Stimulated activated CD8-positive, alpha-beta memory T cell treated with anti-CD3 and anti-CD28 coated beads, Interleukin-15, amount 100 ng/mL, for 48 hours (primary cell): ENCODE data around the gene ZNF236.
A peak's percentile ranks its signal among the peaks of the same experiment; 100 is the strongest.

Experiments used
- DNase-seq, 2 donors: peaks; one replicate each; pipeline ENCODE4 v3.0.0-alpha.2; 2020; ENCODE audit warnings: low read depth in 2 of 2

The ZNF236 gene

DNA sequence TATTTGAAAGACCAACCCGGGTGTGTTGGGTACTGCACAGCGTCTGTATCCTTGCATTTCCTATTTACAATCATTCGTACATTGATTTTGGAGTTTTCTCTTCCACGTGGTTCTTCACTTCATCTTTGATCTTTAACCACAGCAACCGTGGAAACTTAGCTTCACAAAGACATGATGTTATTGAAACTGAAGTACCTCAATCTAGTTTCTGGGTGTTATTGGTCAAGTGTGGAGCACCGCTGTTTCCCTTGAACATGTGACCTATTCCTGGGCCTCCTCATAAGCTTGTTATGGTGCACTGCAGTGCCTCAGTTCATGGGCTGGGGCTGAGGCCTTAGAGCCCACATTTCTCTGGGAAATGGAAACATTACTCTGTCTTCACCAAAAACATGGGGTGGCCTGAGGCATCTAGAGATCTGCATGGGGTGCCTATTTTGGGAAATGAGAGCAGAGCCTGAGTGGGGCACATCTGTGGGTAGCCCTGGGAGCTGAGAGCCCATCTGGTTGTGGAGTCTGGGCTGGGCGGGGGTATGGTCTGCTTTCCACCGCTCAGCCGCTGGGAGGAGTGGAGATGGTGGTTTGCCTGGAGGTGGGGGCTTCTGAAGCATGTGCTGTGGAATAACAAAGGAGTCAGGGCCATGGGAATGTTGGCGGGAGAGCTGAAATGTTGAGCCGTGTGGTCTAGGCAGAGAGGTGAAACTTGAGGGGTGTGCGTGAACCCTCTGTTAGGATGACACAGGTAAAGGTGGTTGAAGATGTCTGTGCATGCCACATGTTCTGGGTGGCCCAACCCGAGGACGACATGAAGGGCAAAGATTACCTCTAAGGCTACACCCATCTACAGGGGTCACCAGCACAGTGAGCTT is 37.4 kb downstream of the ZNF236 start:
- DNase-seq = peak; percentile 23 to 30

GRCh38 chr18:76860411-76860810 is 38.1 kb downstream of the ZNF236 start:
- no peak for DNase-seq

GRCh38 chr18:76866666-76867065 is 44.3 kb downstream of the ZNF236 start:
- no peak for DNase-seq

DNA sequence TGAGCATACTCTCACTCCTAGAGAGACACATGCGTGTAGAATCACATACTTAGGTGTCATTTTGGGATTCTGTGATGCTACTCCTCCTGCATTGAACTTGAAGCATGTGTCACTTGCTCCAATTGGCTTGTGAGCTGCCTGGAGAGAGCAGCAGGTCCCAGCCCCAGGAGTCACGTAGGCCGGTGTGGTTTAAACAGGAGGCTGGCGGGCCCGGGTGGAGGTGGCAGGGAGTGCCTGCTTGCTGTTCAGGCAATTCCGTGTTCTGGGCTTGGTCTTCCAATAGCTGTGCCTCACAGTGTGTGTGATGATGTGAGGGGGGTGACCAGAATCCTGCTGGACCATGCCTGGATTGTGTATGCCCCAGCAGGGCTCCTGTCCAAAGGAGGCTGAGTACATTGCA is 51.0 kb downstream of the ZNF236 start:
- no peak for DNase-seq

DNA sequence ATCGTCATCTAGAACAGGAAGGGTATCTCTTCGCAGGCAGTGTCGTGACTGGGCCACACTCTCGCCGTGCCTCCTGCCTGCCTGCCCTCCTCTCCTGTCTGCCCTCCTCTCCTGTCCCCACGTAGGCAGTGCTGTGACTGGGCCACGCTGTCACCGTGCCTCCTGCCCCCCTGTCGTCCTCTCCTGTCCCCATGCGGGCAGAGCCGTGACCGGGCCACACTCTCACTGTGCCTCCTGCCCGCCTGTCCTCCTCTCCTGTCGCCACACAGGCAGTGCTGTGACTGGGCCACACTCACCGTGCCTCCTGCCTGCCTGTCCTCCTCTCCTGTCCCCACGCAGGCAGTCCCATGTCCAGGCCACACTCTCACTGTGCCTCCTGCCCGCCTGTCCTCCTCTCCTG is 51.4 kb downstream of the ZNF236 start:
- no peak for DNase-seq

DNA sequence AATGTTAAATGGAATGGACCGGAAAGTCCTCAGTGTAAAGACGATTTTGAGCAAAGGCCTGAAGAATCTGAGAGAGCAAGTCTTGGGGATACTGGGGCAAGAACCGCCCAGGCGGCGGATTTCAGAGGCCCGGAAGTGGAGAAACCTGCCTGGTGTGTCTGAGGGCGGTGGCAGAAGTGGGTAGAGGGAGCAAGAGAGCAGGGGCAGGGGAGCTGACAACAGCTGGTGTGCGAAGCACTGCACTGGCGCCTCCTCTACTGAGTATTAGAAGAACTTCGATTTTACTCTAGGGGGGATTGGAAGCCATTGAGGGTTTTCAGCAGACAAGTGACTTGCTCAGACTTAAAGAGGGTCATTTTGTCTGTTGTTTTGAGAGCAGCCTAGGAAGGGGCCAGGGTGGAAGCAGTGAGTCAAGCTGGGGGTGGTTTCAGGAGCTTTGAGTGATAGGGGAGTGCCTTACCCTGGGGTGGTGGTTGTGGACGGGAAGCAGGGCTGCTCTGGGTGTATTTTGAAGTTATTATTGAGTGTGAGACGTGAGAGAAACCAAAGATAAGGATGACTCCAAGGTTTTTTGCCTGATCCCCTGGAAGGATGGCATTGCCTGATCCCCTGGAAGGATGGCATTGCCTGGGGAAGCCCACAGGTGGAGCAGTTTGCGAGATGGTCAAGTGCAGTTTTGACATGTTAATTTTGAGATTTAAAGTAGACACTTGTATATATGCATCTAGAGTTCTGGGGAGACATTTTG is 52.5 kb downstream of the ZNF236 start:
- peak; percentile 37 to 40 for DNase-seq

DNA sequence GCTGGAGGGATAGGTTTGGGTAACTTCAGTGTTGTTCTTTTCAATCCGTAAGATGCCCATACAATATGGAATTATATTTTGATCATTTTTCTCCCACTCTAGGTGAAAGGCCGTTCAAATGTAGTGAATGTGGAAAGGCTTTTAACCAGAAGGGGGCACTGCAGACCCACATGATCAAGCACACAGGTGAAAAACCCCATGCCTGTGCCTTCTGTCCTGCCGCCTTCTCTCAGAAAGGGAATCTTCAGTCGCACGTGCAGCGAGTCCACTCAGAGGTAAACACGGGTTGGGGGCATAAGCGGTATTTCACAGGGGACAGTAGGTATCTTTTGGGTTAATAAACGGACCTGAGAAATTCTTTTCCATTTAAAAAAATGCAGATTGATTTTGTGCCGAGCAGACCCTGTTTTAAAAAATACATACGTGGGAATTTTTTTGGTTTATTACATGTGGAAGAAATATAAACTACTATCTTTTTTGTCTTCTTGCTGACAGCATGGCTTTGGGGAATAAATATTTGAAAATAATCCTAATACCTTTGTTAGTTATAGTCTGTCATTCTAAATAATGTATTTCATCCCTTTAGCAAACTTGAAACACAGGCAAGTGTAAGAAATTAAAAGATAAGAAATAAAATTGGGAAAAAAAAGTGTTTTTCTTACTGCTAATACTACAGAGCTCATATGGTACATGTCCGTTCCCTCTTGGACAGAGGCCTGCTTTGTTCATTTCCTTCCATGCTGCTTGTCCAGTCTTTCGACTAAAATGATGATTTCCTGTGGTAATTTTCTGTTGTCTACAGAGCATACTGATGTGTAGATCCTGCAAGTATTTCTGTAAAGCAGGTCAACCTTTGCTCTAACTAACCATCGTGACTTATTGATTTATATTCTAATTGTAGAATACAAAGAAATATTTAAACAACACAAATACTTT is 53.3 kb downstream of the ZNF236 start:
- DNase-seq = no peak

- DNase-seq = no peak
These were observed 56.1 kb downstream of the ZNF236 start for GRCh38 chr18:76878426-76878825.

DNA sequence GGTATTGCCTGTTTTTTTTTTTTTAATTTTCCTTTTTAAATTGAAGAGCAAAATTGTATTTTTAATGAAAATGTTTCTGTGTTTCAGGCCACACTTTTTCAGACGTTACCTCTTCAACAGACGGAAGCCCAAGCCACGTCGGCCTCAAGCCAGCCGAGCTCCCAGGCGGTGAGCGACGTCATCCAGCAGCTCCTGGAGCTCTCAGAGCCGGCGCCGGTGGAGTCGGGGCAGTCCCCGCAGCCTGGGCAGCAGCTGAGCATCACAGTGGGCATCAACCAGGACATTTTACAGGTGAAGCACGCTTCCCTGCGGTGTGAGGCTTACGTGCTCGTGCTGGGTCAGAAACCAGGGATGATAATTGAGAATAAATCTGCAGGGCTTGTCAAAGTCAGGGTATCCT is 57.7 kb downstream of the ZNF236 start:
- no peak for DNase-seq

GRCh38 chr18:76881744-76882143 is 59.4 kb downstream of the ZNF236 start:
- no peak for DNase-seq

DNA sequence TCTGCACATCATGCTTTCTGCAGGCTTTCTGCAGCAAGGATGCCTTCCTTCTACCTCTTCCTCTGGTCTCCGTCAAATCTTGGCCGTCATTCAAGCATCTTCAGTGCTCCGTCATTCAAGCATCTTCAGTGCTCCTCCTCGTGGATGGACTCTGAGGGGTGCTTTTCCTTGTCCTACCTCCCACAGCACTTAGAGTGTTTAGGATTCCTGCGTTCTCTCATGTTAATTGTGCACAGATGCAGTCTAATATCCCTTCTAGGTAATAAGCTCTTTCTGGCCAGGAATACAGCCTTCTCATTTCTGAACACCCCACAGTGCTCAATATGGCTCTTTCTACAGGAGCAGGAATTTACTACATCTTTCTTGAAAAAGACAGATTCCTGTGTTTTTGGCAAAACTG is 59.8 kb downstream of the ZNF236 start:
- no peak for DNase-seq

DNA sequence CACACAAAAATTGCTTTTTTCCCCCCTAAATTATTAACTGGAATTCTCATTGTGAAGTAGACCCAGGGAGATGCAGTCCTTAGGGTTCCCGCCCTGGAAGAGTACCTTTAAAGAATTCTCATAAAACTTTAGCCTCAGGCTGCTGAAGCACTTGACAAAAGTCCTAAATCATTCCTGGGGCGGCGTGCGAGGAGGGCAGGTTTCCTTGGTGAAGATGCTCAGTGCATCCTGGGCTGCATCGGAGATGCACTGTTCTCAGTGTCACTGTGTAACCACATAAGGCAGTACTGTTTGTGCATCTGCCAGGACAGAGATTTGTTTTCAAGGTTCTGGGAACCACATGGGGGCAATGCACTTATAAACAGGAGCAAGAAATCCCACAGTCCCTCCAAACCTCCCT is 62.6 kb downstream of the ZNF236 start:
- DNase-seq = no peak

- no peak for DNase-seq
These were observed 63.8 kb downstream of the ZNF236 start for GRCh38 chr18:76886112-76886511.

DNA sequence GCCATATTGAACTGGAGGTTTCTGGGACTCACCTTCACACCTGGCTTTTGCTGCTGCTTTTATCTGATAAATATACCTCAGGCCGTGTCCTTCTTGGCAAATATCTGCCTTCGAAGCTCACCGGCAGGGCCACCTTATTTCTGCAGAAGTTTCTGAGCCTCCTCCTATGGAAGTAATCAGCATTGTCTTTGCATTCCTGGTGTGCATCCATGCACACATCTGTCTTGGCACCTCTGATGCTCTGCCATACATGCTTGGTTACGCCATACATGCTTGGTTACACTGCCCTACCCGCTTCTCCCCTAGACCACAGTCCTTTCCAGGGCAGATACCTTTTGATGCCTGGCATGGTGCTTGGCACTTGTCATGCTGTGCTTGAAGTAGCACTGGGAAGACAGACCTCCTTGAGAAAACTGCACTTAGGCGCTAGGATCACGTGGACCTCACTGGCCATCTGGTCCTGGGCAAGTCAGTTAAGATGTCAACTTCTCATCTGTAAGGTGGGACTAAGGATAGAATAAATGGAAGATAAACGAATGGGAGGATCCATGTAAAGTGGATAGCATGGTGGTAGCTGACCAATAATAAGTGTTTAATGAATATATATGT is 66.8 kb downstream of the ZNF236 start:
- DNase-seq = no peak

DNA sequence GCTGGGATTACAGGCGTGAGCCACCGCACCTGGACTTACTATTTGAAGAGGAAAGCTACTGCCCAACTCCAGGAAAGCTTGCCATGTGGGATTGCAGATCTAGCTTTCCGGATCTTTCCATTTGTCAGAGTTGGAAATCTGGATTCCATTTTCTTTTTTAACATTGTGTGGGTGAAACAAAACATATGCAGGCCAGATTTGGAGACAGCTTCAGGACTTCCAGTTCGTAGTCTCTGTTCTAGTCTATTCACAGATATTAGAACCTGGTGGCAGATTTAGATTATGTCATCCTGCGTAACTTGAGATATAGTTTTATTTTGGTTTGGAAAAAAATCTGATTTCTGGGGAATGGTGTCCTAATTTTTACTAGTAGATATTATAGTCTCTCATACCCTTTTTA is 70.5 kb downstream of the ZNF236 start:
- no peak for DNase-seq

DNA sequence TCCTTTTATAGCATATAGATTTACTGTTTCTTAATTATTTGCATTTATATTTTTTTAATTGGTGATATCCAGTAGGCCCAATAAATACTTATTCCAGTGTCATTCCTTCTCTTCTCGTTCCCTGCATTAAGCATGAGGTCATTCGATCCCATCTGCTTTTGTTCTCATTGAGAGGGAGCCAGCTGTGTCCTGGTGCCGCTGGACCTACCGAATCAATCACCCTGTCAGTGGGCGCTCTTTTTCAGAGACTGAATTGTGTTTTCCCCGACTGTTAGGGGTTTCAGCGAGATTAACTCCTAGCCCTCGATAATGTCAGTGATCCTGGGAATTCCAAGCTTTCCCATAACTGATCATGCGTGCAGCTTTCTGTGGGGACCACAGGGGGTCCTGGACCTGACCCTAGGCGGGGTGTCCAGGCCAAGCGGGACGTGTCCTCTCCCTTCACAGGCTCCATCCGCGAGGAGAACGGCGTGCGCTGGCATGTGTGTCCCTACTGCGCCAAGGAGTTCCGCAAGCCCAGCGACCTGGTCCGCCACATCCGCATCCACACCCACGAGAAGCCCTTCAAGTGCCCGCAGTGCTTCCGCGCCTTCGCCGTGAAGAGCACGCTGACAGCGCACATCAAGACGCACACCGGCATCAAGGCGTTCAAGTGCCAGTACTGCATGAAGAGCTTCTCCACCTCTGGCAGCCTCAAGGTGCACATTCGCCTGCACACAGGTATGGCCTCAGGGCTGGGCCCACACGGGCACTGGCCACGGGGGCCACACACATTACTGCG is 72.4 kb downstream of the ZNF236 start:
- DNase-seq = no peak

DNA sequence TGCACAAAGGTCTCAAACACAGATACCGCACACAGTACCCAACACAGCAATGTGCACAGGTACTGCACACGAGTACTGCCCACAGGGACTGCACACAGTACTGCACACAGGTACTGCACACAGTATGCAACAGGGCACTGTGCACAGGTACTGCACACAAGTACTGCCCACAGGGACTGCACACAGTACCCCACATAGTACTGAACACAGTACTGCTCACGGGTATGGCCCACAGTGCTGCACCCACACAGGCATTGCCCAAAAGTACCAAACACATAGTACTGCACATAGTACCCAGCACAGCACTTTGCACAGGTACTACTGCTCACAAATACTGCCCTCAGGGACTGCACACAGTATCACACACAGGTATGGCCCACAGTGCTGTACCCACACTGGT is 73.1 kb downstream of the ZNF236 start:
- DNase-seq = no peak

DNA sequence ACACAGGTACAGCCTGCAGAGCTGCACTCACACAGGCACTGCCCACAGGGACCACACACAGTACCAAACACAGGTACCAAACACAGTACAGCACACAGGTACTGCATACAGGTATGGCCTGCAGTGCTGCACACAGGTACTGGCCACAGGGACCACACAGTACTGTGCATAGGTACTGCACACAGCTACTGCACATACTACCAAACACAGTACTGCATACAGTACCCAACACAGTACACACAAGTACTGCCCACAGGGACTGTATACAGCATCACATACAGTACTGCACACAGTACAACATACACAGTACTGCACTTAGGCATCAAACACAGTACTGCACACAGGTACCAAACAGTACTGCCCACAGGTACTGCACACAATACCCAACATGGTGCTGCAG is 74.3 kb downstream of the ZNF236 start:
- no peak for DNase-seq

DNA sequence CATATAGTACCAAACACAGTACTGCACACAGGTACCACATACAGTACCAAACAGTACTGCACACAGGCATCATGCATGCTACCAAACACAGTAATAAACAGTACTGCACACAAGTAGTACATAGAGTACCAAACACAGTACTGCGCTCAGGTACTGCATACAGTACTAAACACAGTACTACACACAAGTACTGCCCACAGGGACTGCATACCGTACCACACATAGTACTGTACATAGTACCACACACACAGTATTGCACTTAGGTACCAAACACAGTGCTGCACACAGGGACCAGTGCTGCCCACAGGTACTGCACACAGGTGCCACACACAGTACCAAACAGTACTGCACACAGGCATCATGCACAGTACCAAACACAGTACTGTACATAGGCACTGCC is 74.9 kb downstream of the ZNF236 start:
- no peak for DNase-seq

DNA sequence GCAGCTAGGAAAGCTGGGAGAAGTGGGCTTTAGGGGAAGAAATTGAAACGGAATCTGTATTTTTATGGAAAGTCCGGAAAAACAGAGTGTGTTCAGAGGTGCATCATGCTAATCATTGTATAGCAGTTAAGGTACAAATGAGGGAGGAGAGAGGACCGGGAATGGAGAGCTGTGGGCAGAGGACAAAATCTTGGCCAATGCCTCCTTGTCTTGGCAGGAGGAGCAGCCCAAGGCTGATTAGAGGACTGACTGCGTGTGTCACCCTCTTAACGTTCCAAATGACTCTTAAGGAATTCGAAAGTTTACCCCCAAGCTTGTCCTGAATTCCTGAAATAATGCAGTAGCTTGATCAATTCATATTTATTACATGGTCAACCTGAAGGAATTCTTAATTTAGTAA is 81.0 kb downstream of the ZNF236 start:
- DNase-seq = no peak

DNA sequence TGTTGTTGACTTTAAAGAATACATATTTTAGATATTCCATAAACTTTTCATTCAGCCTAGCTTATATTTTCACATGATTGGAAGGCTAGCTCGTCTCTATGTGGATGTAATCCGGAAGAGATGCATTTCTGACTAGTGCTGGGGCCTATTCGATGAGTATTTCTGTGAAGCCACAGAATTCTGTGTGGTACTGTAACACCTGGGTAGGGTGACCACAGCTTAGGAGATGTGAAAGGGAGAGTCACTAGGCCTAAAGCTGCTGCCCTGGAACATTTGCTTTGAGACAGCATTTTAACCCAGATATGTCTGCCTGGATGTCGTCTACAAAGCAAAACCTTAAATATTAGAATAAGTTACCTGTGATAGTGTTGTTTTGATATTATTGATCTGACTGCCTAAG is 83.5 kb downstream of the ZNF236 start:
- no peak for DNase-seq
